GM19395 (cell line): Measurements from ENCODE around the gene KRT81.
"Not testable (repeated sequence)": the region's sequence is repeated elsewhere in the genome, so short reads cannot be mapped to it uniquely, and the experiment has no call there.

Source experiments
- ATAC-seq: cut with Tn5 transposase; IDR thresholded peaks from one replicate; pipeline ENCODE4 v1.9.1; 2021; ENCODE audit warnings: mild to moderate bottlenecking, moderate library complexity; ENCODE audit not compliant: unreplicated experiment

Gene KRT81

DNA sequence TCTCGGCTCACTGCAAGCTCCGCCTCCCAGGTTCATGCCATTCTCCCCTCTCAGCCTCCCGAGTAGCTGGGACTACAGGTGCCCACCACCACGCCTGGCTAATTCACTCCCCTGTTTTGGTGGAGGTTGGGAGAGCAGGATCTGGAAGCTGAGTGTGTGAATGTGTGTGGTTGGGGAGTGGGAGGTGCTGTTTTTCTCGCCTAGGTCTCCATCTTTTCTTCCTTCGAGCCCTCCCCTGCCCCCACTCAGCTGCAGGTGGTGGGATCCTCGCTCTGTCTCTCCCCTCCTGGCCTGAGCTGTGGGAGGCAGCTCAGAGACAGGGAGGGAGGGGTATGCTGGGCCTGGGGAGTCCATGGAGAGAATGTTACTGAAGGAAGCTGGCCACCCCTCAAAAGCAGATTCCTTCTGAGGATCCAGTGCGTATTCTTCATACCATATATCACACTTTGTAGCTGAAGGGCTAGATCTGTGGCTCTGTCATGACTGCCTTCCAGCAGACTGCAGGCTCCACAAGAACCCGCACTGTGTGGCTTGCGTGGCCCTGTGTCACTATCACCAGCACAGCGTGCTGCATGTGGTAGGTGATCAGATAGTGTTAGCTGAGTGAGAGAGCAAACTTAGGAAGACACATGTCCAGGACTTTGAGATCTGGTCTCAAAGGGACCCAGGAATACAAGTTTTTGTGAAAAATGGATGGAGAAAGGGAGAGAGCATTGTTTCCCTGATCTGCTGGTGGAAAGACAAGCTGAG, 27.1 kb upstream of the KRT81 start:
- no peak for ATAC-seq

DNA sequence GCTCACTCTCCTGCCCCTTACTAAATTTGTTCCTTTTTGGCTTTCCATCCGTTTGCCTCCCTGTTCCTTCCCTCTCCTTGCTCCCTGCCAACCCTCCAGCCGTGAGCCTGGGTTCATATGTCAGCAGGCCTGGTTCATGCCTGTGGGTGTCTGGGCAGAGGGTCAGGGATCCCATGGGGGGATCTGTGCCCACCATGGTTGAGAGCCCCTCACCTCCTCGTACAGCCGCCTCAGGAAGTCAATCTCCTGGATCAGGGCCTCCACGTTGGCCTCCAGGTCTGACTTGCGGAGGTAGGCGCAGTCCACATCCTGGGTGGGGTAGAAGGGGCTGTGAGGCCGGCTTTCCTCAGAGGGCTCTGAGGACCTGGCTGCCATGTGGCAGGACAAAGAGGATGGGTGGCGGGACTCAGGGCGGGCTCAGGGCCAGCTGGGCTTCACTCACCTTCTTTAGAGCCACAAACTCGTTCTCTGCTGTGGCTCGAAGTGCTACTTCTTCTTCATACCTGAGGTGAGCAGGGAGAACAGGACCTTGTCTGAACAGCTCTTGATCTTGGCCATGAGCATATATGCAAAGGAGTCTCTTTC, 26.2 kb upstream of the KRT81 start:
- ATAC-seq, result no peak

DNA sequence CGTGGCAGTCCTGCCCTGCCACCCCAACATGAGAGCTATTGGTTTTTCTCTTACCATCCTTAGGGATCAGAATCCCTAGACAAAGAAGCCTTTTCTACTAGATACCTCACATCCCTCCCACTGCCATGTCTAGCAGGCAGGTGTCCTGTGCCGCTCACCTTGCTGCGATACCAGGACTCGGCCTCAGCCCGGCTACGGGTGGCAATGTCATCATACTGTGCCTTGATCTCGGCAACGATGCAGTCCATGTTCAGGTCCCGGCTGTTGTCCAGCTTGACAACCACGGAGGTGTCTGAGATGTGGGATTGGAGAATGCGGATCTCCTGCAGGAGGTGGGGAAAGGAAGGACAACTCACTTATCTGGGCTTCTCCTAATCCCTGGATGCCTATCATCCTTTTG, 25.4 kb upstream of the KRT81 start:
- ATAC-seq, result no peak

DNA sequence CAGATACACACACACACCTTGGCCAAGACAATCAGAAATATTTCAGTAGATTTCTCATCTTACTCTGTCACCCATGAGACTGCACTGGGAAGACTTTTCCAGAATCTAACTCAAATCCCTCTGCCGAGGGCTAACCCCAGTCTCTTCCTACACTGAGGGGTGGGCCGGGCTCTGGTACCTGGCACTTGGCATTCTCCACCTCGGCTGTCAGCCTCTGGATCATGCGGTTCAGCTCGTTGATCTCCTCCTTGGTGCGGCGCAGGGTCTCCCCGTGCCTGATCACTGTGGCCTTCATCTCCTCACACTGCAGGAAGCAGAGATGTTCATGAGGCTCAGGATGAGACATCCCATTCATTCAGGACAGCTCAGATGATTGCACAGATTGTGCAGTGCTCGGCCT, 25.0 kb upstream of the KRT81 start:
- ATAC-seq, result no peak

DNA sequence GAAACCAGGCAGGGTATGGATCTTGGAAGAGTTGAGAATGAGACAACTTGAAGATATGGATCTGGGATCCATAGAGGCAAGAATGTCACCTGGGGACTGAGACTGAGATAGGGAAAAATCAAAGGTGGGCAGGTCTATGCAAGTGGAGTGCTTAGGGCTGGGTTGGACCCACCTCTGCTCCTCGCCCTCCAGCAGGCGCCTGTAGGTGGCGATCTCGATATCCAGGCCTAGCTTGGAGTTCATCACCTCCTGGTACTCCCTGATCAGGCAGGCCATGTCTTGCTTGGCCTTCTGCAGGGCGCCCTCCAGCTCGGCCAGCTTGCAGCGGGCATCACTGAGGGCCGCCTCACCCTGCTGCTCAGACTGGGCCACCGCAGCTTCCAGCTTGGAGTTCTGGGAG, 24.4 kb upstream of the KRT81 start:
- ATAC-seq, result not testable (repeated sequence)

DNA sequence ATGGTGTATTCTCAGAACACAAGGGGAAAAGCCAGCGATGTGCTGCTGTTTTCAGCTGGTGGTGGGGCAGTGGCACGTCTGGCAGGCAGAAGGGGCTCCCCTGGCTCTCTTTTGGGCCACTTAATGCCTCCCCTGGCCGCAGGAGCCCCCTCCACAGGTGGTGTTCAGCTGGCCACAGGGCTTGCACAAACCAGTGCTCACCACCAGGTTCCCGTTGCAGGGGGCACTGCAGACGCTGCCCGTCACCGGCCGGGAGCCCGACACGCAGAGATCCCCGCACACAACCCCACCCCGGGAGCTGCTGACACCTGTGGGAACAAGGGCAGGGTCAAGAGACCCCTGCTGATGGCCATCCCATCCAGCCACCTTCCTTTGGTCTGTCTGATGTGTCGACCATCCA, 23.2 kb upstream of the KRT81 start:
- ATAC-seq, result no peak

DNA sequence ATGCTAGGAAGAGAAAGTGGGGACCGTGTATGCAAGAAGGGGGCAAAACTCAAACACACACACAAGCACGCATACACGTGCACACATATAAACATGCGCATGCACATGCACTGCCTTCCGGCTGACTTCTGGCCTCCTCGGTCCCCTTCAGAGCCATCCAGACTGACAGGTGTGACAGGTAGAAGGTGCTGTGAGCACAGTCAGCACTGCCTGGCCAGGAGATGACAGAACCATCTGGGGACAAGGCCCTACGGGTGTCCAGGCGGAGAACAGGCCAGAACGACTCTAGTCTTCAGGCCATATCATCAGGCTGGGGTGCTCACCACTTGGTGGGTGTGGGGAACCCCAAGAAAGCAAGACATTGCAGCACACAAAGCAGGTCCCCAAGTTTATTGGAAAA, 22.6 kb upstream of the KRT81 start:
- no peak for ATAC-seq

DNA sequence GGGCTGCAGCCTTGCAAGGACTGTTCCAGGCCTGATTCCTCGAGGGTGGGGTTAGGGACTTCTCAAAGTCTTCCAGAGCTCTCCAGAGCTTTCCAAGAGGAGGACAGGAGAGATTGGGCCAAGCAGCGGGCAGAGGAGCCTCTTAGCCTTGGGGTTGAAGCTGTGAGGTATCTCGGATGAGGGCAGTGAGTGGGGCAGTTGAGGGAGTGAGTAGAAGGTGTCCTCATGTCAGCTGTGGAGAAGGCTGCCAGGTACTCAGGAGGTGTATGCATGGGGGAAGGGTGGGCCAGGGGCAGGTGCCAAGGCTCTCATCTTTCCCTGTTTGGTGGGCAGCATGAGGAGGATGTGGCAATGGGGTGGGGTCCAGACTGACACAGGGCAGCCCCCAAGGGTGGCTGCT, 22.1 kb upstream of the KRT81 start:
- ATAC-seq, result no peak

DNA sequence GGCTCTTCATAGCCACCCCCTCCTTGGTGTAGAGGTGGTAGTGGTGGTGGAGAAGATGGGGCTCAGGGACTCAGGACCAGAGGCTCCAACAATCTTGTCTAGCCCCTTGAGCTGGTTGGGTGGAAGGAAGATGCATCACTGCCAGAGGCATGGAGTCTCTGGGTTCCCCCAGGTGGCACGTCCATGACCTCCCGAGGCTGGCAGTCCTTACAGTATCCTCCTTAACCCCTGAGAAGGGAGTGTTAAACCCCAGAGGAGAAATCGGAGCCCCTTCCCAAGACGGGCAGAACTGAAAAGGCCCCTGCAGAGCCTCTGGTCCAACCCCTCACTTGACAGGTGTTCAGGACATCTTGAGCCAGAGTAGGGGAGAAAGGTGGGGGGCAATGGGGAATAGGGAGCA, 20.8 kb upstream of the KRT81 start:
- ATAC-seq, result no peak

DNA sequence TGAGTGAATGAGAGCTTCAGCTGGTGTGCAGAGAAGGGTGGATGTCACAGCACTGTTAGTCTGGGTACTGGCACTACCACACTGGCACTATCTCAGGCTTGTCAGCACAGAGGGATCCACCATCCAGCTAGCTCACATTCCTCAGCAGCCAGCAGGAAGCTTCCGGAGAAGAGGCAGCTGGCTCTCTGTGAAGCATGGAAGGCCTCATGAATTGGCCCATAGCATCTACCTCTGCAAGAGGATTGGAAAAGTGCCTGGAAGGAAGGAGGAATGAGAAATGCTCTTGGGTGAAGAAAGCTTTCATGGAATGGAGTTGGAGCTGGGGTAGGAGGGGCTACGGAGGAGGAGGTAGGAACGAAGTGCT, 19.9 kb upstream of the KRT81 start:
- no peak for ATAC-seq

DNA sequence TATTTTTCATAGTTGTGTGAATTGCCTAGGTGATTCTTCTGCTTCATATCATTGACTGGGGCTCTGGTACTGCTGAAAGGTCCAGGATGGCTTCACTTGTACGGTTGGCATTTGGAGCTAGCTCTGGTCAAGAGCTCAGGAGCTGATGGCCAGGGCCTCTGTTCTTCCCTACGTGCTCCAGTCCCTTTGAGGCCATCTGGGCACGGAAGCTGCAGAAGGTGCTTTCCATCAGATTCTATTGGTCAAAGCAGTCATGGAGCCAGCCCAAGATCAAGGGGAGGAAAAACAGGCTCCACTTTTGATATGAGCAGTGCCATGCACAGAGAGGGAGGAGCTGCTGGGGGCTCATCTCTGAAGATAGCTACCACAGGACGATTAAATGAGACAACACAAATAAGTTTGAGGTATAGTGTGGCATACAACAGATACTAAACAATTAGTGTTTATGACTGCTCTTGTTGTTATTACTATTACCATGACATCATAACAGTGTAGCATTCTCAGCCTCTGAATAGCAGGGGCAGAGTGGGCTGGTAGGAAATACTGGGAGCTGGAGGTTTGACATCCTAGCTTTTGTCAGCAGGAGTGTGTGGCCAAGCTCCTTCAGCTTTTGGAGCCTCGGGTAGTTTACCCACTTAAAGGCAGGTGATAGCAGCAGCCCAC, 19.4 kb upstream of the KRT81 start:
- no peak for ATAC-seq

DNA sequence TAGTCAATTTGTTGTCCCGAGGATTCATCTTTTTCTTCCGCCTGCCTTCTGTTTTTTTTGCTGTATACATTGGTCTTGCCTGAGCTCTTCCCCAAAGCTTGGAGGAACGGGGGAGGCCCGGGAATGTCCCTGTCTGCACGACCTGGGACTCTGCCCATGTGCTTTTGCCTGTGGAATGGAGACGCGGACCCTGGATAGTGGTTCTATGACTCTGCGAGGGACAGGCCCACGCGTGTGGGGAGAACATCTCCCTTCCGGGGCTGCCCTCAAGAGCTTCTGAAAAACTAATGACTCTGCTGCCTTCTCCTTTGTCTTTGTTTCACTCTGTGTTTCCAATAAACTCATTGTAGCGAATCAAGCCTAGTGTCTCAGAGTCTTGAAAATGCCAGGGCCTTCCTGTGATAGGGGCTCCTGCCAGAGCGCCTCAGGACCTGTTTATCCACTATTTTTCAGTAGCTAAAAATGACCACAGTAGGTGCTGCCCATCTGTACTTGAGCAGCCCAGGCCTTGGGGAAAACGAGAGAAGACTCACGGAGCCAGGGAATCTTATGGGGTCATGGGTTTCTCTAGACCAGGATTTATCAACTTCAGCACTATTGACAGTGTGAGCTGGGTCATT, 17.6 kb upstream of the KRT81 start:
- no peak for ATAC-seq

DNA sequence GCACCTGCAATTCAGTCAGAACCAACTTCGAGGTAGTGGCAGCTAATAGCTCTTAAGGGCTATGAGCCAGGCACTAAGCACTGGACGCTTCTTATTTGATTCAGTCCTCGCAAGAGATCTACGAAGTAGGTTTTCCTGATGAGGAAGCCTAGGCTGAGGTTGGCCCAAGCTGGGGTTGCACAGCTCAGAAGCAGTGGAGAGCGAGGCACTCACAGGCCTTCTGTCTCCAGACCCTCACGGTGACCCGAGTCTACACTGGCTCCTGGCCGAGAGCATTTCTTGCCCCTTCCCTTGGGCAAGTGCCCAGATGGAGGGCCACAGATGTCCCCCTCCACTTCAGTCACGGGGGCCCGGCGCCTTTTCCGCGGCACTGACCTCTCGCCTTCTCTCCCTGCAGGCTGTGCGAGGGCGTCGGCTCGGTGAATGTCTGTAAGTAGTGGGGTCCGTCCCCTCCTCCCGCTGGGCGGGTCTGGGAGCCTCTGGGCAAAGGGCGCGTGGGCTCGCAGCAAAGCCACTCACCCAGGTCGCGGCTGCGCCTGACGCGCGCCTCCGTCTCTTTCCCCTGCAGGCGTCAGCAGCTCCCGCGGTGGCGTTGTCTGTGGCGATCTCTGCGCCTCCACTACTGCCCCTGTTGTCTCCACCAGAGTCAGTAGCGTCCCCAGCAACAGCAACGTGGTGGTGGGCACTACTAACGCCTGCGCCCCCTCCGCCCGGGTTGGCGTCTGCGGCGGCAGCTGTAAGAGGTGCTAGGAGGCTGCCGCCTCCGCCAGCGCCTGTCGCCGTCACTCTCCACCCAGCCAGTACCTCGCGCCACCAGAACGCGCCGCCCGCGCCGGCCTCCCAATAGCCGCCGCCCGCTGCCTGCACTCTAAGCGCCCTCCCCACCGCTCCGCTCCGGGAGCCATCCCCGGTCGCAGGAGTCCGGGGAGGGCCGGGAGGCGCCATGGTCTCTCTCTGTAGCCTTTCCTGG, 16.8 kb upstream of the KRT81 start:
- ATAC-seq, result no peak

DNA sequence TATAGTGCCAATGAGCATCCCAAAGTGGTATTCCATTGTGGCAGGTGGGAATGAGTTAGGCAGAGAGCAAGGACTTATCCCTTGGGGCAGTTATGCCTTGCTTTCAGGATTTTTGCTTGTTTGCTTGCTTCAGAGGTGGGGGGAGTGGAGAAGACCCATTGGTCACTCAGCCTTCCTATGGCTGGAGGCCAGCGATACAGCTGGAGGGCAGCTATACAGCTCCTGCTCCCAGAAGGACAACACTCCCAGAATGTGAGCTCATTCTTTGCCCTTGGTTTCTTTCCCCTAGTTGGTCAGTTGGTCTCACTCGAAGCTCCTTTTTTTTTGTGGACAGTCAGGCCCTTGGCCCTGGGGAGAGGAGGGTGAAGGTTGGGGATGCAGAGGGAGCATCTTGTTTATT, 15.4 kb upstream of the KRT81 start:
- no peak for ATAC-seq

DNA sequence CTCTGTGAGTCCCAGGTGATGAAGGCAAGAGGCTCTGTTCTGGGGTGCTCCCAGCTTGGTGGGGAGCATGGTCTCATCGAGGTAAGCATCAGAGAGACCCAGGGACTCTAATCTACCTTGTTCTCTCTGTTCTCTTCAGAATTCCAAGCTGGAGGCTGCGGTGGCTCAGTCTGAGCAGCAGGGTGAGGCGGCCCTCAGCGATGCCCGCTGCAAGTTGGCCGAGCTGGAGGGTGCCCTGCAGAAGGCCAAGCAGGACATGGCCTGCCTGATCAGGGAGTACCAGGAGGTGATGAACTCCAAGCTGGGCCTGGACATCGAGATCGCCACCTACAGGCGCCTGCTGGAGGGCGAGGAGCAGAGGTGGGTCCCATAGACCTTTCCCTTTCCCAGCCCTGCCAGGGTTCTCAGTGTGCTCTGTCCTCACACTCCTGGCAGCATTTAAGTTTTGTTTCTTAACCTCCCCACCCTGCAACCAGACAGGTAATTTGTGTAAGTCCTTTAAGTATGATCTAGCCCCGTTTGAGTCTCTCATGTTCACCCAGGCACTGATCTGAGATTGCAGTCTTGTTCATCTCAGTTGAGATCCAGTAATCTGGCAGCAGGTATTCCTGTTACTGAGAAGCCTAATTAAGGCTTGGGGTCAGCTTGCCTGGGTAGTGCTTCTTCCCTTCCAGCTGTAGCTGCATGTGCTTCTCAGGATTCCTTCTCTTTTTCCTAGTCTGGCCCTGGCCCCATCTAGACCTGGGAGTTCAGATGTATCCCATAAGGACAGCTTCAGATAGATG, 14.8 kb upstream of the KRT81 start:
- ATAC-seq, result no peak

DNA sequence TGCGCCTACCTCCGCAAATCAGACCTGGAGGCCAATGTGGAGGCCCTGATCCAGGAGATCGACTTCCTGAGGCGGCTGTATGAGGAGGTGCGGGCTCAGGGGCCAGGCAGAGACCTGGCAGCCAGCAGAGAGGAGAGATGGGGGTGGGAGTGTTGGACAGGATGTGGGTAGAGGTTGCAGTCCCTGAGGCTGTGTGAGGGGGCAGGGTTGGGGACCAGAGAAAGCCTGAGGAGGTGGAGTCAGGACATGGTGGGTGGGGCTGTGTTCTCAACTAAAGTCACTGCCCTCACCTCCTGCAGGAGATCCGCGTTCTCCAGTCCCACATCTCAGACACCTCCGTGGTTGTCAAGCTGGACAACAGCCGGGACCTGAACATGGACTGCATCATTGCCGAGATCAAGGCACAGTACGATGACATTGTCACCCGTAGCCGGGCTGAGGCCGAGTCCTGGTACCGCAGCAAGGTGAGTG, 13.6 kb upstream of the KRT81 start:
- ATAC-seq, result peak; percentile 92

DNA sequence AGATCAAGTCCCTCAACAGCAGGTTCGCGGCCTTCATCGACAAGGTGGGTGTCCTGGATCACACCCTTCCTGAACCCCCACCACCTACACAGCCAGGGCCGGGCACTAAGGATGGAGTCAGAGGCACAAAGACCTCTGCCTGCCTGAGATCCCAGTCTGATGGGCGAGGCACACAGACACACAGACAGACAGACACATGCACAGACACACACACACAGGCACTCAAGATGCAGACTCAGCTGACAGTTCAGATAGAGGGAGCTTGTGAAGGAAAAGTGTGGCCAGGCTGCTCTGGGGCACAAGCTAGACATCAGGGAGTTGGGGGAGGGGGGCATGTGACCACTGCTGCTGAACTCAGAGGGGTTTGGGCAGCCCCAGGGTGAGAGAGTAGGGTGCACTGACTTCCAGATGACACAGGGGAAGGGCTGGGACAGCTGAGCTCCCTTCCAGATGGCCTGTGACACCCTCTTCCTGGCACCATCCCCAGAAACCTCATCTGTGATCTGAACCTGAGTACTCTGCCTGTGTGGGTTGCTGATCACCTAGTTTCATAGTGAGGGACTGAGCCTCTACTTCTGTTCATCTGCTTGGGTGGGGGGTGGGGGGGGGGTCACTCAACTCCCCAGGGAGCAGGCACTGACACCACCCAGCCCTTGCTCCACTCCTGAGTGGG, 11.0 kb upstream of the KRT81 start:
- ATAC-seq, result not testable (repeated sequence)

DNA sequence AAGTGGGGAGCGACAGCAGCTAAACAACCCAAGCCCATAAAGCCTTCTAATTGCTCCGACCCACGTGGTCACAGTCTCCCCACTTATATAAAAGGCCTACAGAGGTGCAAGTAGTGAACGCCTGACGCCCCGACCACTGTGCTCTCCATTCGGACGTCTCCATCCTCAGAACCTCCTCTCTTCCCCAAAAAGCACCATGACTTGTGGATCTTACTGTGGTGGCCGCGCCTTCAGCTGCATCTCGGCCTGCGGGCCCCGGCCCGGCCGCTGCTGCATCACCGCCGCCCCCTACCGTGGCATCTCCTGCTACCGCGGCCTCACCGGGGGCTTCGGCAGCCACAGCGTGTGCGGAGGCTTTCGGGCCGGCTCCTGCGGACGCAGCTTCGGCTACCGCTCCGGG, 10.4 kb upstream of the KRT81 start:
- ATAC-seq, result not testable (repeated sequence)
